GM21717 (cell line): Measurements from ENCODE around the gene TSPAN18.

Source experiments
- ATAC-seq: cut with Tn5 transposase; IDR thresholded peaks from one replicate; pipeline ENCODE4 v1.9.1; 2021; ENCODE audit warnings: mild to moderate bottlenecking, moderate library complexity; ENCODE audit not compliant: unreplicated experiment

Gene TSPAN18

DNA sequence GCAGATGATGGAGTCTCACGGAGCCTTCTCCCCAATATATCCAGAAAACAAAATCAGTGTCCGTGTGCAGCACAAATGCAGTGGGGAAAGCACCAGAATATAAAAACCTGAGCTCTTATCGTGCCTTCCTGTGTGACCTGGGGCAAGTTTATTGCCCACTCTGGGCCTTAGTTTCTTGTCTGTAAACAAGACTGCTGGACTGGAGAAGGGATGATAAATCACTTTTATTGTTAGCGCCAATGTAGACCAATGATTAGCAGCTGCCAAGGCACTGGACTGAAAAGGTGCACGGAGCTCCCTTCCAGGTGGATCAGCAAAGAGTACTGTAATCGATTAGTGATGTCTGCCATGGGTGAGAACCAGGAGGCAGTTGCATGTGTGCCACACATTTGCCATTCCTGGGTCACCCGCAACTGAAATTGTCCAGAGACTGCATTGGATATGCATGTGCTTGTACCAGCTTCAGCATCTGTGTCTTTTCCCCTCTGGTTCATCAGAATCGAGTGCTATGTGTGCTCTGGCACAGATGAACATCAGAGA lies 89.2 kb downstream of the TSPAN18 start:
- no peak for ATAC-seq

DNA sequence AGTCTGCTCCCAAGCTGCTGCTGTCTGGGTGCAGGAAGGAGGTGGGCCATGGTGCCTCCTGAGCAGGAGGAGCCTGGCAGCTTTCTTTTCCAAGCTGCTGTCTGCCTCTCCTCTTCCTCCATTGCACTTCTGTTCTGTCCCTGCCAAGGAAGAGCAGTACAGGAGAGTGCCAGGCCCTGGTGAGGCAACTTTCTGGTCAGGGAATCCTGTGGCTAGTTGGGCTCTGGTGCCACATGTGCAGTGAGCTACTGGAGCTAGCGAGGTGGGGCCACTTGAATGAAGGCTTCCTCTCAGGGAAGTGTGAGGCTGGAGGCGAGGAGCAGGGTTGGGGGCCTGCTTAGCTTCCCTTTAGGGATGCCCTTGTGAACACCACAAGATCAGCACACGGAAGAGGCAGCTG lies 90.0 kb downstream of the TSPAN18 start:
- ATAC-seq = no peak

DNA sequence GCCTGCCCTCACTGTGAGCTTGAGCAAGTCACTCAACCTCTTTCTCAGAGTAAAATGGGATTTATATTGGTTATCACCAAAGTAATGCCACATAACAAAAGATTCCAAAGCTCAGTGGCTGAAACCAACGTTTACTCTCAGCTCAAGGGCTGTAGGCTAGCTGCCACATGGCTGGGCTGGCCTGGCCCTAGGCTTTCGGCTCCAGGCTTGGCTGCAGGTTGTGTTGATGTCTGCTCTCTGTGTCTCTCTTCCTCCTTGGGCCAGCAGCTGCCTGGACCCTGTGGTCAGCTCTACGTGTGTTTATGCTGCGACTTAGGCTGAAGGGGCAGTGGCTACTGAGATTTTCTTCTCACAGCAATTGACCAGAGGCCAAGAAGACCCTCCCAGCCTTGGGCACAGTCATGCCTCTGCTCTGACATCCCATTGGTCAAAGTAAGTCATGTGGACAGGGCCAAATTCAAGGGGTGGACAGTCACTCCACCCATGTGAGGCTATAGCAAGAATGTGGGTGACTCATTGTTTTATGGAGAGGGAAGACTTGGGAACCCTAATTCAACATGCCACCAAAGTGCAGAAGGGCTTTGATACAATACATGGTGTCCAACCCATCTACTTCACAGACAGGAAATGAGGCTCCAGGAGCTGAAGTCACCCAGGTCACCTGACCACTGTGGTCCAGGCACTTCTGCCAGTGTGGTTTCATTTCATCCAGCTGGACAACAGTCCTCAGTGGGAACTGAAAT lies 90.6 kb downstream of the TSPAN18 start:
- no peak for ATAC-seq

DNA sequence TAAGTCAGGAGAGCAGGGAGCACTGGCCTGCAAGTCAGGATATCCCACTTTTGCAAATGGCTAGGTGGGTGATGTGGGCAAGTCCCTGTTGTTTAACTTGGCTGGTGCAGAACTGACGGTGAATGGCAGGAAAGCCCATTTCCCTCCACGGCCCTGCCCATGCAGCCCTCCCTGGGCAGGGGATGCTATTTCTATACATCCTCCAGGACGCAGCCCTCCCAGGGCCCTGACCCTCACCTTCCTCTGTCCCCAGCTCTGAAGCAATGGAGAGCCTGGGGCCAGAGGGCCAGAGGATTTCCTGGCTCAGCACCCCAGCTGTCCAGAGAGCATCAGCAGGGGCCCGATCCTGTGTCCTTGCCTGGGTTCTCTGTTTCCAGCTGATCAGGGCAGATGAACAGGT lies 91.3 kb downstream of the TSPAN18 start:
- no peak for ATAC-seq

DNA sequence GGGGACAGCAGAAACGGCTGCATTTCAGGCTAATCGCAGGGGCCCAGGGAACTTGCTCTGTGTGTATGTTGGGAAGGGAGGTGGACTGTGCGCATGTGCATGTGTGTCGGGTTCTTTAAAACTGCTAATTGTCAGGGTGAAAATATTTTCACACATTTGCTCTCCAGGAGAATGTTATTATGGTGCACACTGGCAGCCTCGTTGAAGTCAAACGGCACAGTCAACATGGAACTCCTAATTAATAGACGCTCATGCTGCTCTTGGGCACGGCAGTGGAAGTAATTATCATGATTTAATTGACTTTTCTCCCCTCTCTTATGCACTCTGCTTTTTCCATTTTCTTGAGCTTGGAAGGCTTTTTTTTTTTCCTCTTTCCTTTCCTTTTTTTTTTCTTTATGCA lies 92.6 kb downstream of the TSPAN18 start:
- ATAC-seq = no peak

DNA sequence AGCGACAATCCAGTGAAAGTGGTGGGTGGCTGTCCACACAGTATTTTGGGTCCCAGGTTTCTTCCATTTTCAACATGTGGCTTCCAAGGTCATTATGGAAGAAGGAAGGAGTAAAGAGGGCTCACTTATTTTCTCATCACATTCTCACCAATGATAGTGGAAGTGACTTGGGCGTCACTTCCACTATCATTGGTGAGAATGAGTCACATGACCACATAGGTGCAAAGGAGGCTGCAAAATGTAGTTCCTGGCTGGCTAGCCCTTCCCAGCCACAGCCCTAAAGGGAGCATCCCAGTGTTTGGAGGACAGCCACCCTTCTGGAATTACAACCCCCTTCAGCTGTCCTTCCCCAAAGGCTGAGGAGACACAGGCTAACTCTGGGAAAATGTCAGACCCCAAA lies 95.6 kb downstream of the TSPAN18 start:
- ATAC-seq = no peak

DNA sequence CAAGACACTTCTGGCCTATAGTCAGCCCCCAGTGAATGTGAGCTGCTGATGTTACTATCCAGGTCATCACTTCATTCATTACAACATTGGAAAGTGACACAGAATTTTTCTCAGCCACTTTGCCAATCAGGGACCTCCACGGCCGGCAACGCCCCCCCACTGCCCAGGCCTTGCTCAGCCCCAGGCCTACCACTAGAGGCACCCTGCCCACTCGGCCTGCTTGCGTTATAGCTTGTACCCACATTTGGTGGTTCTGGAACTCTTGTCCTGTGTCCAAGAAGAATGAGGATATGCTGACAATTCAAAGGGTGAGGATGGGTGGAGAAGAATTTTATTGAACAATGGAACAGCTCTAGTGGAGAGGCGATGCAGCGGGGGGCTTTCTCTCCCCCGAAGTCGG lies 96.2 kb downstream of the TSPAN18 start:
- ATAC-seq = no peak

DNA sequence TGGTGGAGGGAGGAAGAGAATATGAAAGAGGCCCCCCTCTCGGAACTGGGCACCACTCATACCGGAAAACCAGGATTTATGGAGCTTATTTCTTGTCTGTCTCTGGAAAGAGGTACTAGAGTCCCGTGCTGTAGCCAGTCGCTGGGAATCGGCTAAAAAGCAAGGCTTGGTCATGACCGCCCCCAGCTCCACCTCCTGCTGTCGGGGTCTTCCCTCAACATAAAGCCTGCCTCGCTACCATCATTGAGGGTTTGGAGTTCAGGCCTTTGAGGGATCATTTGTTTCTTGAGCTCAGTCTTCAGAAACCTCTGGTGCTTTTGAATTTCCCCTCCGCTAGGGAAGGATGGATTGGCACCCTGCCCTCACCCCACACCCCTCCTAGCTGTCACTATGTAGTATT lies 97.1 kb downstream of the TSPAN18 start:
- ATAC-seq = no peak

DNA sequence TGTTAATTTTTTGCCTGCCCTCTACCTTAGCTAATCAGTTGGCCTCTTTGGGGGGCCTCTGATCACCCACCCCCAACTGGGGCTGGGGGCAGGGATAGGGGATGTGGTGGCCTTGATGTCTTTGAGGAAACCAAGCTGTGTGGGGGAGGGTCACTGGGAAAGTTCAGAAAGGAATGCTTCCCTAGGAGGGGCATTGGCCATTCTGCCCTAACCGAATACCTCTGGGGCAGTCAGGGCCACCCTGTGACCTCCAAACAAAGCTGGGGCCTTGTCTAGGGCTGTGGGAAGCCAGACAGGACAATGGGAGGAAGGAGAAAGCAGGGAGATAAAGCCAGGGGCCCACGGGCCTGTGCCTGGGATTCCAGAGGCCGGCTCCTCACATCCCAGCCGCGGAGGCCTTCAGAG lies 97.5 kb downstream of the TSPAN18 start:
- no peak for ATAC-seq

DNA sequence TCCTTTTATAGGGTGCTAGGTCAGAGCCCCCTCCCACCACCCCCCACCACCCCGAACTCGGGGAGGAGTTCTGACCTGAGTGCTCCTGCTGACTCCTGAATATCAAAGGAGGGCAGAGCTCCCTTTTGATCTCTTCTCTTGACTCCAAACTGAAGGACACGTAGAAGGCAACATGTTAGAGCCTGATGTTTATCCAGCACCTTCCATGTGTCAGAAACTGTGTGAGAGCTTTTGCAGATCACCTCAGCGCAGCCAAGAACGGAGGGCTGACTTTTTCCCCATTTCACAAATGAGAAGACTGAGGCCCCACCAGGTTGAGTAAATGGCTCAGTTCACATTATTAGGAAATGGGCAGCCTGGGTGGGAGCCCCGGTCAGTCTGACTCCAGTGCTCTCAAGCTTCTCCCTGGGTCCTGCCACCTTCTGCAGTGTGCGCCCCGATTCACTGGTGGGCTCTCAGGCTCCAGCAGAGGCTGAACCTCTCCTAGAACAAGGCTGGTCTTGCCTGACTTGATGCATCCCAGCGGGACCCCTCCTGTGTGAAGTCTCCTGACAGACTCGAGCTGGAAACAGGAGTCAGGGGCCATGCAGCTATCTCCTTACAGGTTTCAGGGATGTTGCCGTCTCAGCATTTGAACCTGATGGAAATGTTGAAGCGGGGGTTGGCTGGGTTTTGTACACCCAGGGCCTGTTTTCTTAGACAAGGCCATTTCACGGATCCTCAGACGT lies 98.5 kb downstream of the TSPAN18 start:
- no peak for ATAC-seq

DNA sequence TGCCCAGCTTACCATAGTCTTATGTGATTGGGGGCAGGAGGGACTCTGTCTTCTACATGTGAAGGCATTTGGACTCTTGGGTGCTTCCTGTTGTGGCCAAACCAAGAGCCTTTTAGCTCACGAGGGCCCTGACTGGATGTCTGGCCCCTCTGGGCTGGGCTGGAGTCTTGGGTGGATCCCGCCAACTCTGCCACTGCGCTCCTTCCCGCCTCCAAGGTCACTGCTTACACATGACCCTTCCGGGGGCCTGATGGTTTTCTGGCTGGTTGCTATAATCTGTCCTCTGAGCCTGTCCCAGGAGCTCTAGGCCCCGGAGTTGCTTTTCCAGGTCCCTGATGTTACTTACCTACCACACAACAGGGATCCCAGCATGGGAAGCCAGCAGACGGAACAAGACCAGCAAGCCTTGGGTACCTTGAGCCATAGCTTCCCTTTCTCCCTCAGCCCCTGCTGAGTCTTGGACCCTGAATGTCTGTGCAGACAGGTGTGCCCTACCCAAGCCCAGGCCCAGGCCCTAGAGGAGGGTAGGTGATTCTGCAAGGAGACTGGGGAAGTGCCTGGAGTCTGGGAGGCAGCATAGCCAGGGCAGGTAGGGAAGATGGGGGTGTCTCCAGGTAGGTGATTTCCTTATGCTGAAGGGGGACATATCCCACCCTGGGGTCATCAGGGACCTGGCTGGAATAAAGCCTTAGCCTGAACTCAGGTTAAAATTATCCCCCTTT lies 100.3 kb downstream of the TSPAN18 start:
- no peak for ATAC-seq

DNA sequence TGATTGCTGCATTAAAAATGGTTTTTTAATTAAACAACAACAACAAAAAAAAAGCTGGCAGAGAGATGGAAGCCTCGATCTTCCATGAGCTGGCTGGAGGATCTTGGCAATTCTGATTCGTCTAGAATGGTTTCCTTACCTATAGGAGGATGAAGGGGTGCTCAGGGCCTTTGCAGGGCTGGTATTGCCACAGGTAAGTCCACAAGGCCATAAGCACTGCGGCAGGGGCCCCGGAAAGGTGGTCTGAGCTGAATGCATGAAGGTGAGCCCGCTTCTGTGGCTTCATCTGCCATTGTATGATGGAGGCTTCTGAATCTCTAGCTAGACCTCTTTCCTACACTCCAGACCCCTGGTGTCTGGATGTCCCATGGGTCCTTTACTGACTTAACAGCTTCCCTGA lies 101.5 kb downstream of the TSPAN18 start:
- no peak for ATAC-seq

DNA sequence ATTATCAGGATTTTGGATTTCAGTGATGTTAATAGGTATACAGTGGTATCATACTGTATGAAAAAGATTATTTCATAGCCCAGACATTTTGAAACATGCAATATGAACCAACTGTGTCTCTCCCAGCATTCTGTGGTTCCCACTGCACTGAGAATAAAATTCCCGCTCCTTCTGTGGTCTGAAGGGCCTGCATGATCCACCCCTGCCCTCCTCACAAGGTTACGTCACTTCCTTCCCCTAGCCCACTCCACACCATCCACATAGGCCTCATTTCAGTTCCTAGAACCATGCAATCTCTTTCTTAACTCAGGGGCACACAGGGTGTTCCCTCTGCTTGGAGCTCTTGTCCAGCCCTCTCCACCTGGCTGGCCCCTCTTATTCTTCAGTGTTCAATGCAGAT lies 103.1 kb downstream of the TSPAN18 start:
- no peak for ATAC-seq

DNA sequence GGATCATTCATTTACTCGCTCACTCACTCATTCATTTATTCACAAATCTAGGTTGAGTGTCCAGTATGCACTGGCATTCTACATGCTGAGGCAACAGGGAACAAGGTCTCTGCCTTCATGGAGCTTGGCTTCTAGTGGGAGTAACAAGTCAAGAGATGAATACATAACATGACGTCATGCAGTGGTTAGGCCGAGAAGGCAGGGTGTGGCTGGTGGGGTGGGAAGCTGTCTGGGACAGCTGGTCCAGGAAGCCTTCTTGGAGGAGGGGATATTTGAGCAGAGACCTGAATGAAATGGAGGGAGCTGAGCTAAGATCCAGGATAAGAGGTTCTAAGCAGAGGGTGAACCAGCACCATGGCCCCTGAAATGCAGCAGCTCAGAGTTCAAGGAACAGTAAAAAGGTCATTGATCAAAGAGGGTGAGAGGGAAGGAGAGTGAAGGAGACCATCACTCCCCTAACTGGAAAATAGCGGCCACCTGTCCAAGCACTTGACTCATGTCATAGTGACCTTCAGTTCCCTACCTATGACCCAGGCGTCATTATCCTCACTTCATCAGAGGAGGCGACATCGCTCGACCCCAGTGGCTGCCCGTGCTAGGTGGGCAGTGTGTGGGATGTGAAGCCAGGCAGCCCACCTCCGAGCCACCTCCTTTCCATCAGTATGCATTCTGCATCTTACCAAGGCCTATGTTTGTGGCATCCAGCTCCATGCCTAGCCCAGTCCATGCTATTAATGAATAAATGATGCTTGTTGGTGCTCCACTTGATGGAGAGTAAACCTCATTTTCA lies 105.0 kb downstream of the TSPAN18 start:
- no peak for ATAC-seq

DNA sequence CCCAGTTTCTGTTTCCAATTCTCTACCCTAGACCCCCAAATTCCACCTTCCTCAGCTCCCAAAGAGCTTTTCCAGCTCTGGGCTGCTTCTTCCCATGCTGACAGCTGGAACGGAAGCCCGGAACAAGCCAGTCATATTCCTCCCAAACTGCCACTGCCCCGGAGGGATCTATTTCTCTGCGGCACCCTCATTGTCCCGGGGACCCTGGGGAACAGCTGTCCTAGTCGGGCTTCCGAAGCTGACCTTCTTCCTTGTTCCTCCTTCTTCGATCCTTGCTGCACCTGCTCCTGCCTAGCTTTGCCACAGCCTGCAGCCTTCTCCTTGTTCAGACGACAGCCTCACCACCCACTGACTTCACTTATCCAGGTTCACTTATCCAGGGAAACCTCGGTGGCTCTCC lies 105.7 kb downstream of the TSPAN18 start:
- no peak for ATAC-seq

DNA sequence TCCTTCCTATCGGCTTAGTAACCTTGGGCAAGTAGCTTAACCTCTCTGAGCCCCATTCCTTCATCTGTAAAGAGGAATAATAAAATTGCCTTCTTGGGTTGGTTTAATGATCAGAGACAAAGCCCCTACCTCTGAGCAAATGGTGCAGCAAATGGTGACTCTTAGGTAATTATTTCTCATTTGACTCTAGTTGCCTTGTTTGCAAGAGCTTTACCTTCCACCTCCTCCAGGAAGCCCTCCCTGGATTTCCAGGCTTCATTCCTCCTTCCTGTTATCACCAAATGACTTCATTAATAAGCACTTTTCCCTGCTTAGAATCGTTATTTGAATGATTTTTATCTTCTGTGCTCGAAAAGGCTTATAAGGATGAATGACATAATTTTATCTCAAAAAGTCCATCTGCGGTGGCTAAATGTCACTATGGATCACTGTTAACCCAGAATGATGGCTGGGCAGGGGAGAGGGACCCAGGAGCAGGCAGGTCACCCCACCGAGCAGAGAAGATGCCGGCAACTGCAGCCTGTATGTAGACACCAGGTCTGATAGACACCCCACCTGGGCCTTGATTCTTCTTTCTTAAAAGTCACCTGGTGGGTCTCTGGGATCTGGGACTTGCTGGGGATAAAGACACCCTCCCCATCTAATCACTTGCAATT lies 106.6 kb downstream of the TSPAN18 start:
- ATAC-seq = no peak

DNA sequence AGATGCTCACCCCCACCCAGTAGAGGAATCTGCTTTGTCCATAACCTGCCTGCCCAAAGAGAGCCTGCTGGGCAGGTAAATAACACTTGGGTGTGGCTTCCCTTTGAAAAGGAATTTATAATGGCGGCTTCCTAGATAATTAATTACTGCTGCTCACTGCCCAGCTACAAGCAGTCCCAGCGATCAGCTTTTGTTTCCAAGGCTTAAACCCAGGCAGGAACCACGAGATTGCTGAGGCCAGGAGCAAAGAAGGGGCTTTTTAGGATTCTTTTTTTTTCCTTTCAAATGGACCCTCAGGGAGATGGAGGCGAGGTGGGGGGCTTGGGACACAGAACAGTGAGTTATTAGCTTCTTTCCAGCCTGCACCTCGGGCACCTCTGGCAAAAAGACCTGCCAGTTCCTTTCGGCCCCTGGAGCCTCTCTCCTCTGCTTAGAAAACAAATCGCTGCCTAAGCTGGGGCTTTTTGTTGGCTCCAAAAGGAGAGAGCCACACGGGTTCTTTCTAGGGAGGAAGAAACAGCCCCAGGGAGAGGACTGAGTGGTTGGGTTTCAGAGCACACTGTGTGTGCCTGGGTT lies 107.2 kb downstream of the TSPAN18 start:
- no peak for ATAC-seq

DNA sequence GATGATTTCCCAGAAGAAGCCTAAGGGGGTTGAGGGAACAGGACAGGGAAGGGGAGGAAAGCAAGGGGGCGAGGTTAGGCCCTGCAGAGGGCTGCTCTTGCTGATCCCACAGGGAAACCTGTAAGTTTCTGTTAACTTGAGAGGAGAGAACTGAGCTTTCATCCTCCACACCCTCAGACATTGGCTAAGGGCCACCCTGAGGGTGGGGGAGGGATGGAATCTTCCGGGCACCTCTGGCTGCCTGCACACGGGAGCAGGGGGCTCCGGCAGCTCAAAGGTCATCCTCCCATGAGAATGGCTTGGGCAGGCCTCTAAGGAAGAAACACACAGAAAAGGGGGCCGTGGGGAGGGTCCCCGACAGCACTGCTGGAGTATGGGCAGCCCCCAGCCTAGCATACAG lies 108.1 kb downstream of the TSPAN18 start:
- ATAC-seq = no peak

DNA sequence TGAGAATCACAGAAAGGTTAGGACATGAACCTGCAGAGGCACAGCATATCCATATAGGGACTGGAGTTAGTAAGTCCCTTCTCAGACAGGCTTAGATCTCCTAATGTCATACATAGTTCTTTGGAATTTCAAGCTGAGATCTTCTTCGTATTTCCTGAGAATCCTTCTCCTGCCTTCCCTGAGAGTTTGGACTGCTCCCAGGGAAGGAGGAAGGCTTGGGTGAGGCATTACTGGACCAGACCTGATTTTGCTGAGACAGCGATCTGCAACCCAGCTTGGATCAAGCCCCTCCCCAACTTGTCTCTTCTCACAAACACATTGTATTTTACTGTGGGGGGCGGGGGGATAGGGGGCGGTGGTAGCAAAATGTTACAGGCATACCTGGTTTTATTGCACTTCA lies 108.5 kb downstream of the TSPAN18 start:
- no peak for ATAC-seq

DNA sequence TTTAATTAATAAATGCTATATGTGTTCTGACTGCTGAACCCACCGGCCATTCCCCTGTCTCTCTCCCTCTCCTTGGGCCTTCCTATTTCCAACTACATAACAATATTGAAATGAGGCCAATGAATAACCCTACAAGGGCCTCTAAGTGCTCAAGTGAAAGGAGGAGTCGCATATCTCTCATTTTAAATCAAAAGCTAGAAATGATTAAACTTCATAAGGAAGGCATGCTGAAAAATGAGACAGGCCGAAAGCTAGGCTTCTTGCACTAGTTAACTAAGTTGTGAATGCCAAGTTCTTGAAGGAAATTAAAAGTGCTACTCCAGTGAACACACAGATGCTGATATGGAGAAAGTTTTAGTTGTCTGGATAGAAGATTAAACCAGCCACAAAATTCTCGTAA lies 109.2 kb downstream of the TSPAN18 start:
- ATAC-seq = no peak
